NCI-H510A (cell line): ENCODE results near the gene PAM.
"Not testable (repeated sequence)": the region's sequence is repeated elsewhere in the genome, so short reads cannot be mapped to it uniquely, and the experiment has no call there.

Experiments used
- DNase-seq: peaks from one replicate; lab custom pipeline; 2025; lab: John Stamatoyannopoulos, UW

PAM gene

GRCh38 chr5:102941111-102941510 is 186.0 kb downstream of the PAM start:
- no peak for DNase-seq

- DNase-seq, result no peak
Measured at GRCh38 chr5:102946414-102946813, 191.3 kb downstream of the PAM start.

GRCh38 chr5:102946971-102947370 is 191.9 kb downstream of the PAM start:
- DNase-seq, result no peak

GRCh38 chr5:102955488-102955887 is 200.4 kb downstream of the PAM start:
- no peak for DNase-seq

GRCh38 chr5:102956599-102956998 is 201.5 kb downstream of the PAM start:
- no peak for DNase-seq

GRCh38 chr5:102957141-102957540 is 202.0 kb downstream of the PAM start:
- no peak for DNase-seq

- no peak for DNase-seq
Measured at GRCh38 chr5:102958481-102959011, 203.4 kb downstream of the PAM start.

- DNase-seq, result no peak
Measured at GRCh38 chr5:102959055-102959454, 203.9 kb downstream of the PAM start.

- no peak for DNase-seq
Measured at GRCh38 chr5:102961671-102962070, 206.6 kb downstream of the PAM start.

- DNase-seq, result no peak
Measured at GRCh38 chr5:102965653-102966052, 210.5 kb downstream of the PAM start.

GRCh38 chr5:102969641-102970040 is 214.5 kb downstream of the PAM start:
- DNase-seq, result no peak

GRCh38 chr5:102971676-102972293 is 216.7 kb downstream of the PAM start:
- DNase-seq, result no peak

GRCh38 chr5:102974177-102974576 is 219.1 kb downstream of the PAM start:
- DNase-seq, result no peak

GRCh38 chr5:102975045-102975444 is 219.9 kb downstream of the PAM start:
- no peak for DNase-seq

GRCh38 chr5:102975457-102976182 is 220.5 kb downstream of the PAM start:
- DNase-seq, result no peak

GRCh38 chr5:102981957-102982635 is 227.0 kb downstream of the PAM start:
- no peak for DNase-seq

- no peak for DNase-seq
Measured at GRCh38 chr5:102986074-102986473, 231.0 kb downstream of the PAM start.

- no peak for DNase-seq
Measured at GRCh38 chr5:102988459-102988858, 233.4 kb downstream of the PAM start.

GRCh38 chr5:102991802-102992201 is 236.7 kb downstream of the PAM start:
- no peak for DNase-seq

- no peak for DNase-seq
Measured at GRCh38 chr5:102996011-102996575, 241.0 kb downstream of the PAM start.

- DNase-seq, result no peak
Measured at GRCh38 chr5:102998224-102998623, 243.1 kb downstream of the PAM start.

- no peak for DNase-seq
Measured at GRCh38 chr5:102999191-102999590, 244.1 kb downstream of the PAM start.

- DNase-seq, result not testable (repeated sequence)
Measured at GRCh38 chr5:102999621-103000020, 244.5 kb downstream of the PAM start.
